Right cardiac atrium (tissue), 5 donors: ENCODE measurements around the gene C1QTNF5. TPM values are rescaled to one million over a fixed set of nuclear protein-coding genes. Genes with fewer than 3 reads are reported as not detected.

Experiments used
- ATAC-seq, 2 donors: fragments of 200-7000 bp; cut with Tn5 transposase; one replicate each; pipeline versions ENCODE4 v1.8.0 to v1.9.1; 2020; ENCODE audit warnings: moderate library complexity in 2 of 2, mild to moderate bottlenecking in 1 of 2
- DNase-seq, 3 donors: peaks; one replicate each; pipeline ENCODE4 v3.0.0-alpha.2; 2020
- H3K27ac ChIP-seq: one replicate; pipeline ENCODE4 v1.5.1; 2013; ENCODE audit warnings: mild to moderate bottlenecking, low read length, control low read depth, moderate library complexity
- H3K27me3 ChIP-seq: one replicate; pipeline ENCODE4 v1.6.1; 2013; ENCODE audit not compliant: control insufficient read depth, insufficient read depth
- H3K4me1 ChIP-seq: one replicate; pipeline ENCODE4 v1.6.1; 2013; ENCODE audit warnings: low read length; ENCODE audit not compliant: control insufficient read depth, insufficient read depth
- H3K4me3 ChIP-seq: one replicate; pipeline ENCODE4 v1.5.1; 2013; ENCODE audit warnings: low read length, control low read depth
- H3K9me3 ChIP-seq: one replicate; pipeline ENCODE4 v1.6.1; 2013; ENCODE audit warnings: low read length; ENCODE audit not compliant: control insufficient read depth
- WGBS: extraction: QIAGEN DNeasy Blood & Tissue Kit; methylation state at CpG from one replicate; pipeline ENCODE4 v1.1.7; 2013; 5-methylcytosine and 5-hydroxymethylcytosine counted together
- intact Hi-C, 4 donors: fragments of 100-400 bp; cut with DNase I; formaldehyde crosslinking; loops; one replicate each; pipeline versions ENCODE4 v1.11.0 to v1.14.0; 2022 to 2023
- polyA plus RNA-seq: library from polyadenylated mRNA; stranded (reverse); fragments of 200-250 nt; gene quantifications from one replicate; pipeline ENCODE4 v1.2.3, GENCODE V29; 2013
- total RNA-seq, 4 donors: library from RNA; stranded (reverse); fragmentation: NEBNext Ultra II Directional; extraction: Animal tissue kit (Norgen Biotek cat#: 25700); gene quantifications; one replicate each; pipeline ENCODE4 v1.2.1, GENCODE V29; 2021
- donor health status: healthy with polysubstance abuse.
- donor health status: DM: no; HTN: yes; CAD: no.
- donor health status: DM: no; HTN: no; CAD: no.
- donor health status: DM: no; HTN: yes; CAD: no; lungs with severe emphysema.
- donor health status: DM: yes; HTN: yes; CAD: no.

The C1QTNF5 gene
- total and polyA plus RNA-seq, 5 donors: 21.4 to 31.0 (median 24.3) TPM

GRCh38 chr11:119334174-119334930 is 6.3 kb downstream of the C1QTNF5 start, which contains the start of gene RNF26:
Gene RNF26 (plus strand): TSS chr11:119334527. CDS start chr11:119335123, 596 bp downstream.
- ATAC-seq: peak; percentile 92 to 94
- Histone ChIP-seq H3K4me3 (peak within 1 kb of the TSS; percentile 73), H3K4me1 (peaks cover 11% of the 10 kb centered on the region), H3K9me3 (no peaks in the 10 kb centered on the region), H3K27ac (peak within 1 kb of the TSS; percentile 55), H3K27me3 (no peaks in the 10 kb centered on the region)
- under 1% methylated on average over 54 of the region's 54 CpGs for WGBS
- intact Hi-C loops: no loop called here
- DNase-seq: peak; percentile 94 to 97 (median 95)

DNA sequence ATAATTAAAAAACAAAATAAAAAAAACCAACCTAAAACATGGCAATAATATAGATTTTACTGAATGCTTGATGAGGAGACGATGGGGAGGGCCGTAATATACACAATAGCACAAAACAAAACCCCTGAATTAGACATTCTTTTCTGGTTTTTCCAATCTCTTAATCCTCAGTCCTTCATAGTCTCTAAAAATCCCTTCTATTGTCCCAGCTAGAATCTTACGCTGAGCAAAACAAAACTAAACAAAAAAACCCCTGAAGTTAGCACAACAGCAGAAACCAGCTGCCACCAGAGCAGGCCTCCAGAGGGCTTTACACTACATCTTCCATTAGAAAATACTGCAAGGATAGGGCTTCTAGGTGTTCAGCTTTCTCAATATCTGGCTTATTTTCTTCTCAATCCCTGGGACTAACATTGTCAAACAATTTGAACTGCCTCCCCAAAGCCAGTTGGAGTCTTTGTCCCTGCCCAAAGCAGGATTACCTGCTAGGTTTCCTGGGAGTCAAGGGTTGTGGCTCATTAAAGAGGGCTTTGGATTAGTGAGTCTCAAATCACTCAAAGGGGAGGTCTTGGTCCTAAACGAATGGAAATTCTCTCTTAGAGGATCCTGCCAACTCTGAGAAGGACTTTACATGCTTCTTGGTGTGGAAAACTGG is 8.4 kb downstream of the C1QTNF5 start:
- Histone ChIP-seq H3K27me3 (no peaks in the 10 kb centered on the region), H3K9me3 (no peaks in the 10 kb centered on the region), H3K27ac (no peak overlapping the region), H3K4me1 (peaks cover 7% of the 10 kb centered on the region), H3K4me3 (no peak overlapping the region)
- WGBS: 78% methylated on average over 4 of the region's 4 CpGs
- no peak for DNase-seq
- intact Hi-C loops: no loop called here
- no peak for ATAC-seq

DNA sequence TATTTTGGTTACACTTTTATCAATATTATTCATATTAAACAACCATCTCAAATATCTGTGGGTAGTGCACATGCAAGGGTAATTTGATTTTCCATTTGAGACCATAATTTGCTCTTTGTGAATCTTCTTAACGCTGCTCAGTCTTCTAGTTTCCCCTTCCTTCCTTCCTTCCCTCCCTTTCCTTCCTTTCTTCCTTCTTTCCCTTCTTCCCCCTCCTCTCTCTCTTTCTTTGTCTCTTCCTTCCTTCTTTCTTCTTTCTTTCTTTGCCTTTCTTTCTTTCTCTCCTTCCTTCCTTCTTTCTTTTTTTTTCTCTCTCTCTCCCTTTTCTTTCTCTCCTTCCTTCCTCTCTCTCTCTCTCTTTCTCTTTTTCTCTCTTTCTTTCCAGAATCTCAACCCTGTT is 10.4 kb downstream of the C1QTNF5 start:
- no peak overlapping the region for H3K4me3 ChIP-seq
- DNase-seq (no peak), ATAC-seq (no peak)
- 46% methylated on average over 1 of the region's 1 CpG for WGBS
- H3K27me3 ChIP-seq: no peaks in the 10 kb centered on the region
- H3K4me1 ChIP-seq: peaks cover 3% of the 10 kb centered on the region
- intact Hi-C loops: no loop called here
- H3K9me3 ChIP-seq: no peaks in the 10 kb centered on the region
- H3K27ac ChIP-seq: no peak overlapping the region

GRCh38 chr11:119329320-119329719 is 11.4 kb downstream of the C1QTNF5 start:
- Histone ChIP-seq H3K4me1 (no peaks in the 10 kb centered on the region), H3K4me3 (no peak overlapping the region), H3K27me3 (no peaks in the 10 kb centered on the region), H3K27ac (no peak overlapping the region), H3K9me3 (no peaks in the 10 kb centered on the region)
- WGBS: 53% methylated on average over 2 of the region's 2 CpGs
- ATAC-seq: no peak
- intact Hi-C loops: loop anchor here in 1 of 4 donors (10.0 kb wide), 1 partner anchor 125 kb away; the partner anchor contains the start of gene CBL
- no peak for DNase-seq

DNA sequence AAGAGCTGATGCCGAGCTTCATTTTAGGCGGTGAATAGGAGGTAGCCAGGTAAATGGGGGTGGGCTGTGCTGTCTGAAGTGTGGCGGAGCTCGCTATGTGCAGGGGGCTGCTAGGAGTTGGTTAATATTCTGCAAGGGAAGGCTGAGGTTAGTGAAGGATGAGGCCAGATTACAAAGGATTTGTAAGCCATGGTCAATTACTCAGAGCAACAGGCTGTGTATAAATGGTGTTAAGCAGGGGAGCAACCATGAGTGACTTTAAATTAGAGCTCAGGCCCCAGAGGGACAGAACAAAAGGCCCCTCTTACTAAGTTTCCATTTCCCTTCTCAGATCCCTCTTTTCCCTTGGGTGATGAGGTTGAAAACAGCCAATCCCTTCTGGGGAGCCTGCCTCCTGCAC is 16.5 kb downstream of the C1QTNF5 start:
- intact Hi-C loops: loop anchor here in 1 of 4 donors (10.0 kb wide), 1 partner anchor 119 kb away; the partner anchor contains the start of gene CBL
- H3K27ac ChIP-seq: no peak overlapping the region
- 67% methylated on average over 4 of the region's 4 CpGs for WGBS
- peak in 1 of 3 donors; percentile 10 for DNase-seq
- peaks cover 6% of the 10 kb centered on the region for H3K4me1 ChIP-seq
- H3K27me3 ChIP-seq: no peaks in the 10 kb centered on the region
- no peaks in the 10 kb centered on the region for H3K9me3 ChIP-seq
- no peak for ATAC-seq
- no peak overlapping the region for H3K4me3 ChIP-seq

DNA sequence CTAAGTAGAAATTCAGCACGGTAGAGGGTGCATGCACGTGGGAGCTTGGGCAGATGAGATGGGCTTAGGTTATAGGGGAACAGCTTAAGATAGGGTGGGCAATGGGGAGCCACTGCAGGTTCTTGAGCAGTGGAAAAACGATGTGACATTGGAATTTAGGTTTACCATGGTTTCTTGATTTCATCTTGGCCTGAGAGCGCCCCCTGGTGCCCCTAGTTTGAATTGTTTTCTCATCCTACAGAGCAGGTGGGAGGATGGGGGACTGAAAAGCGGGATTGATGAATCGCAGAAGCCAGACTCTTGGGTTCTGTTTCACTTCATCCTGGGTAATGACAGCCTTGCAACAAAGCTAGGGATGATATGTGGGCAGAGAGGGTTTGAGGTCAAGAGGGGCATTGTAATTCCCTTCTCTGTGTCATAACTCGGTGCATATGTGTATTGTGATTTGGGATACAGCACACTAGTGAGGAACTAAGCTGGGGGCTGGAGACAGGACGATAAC is 17.1 kb downstream of the C1QTNF5 start:
- DNase-seq (peak; percentile 72 to 87 (median 76)), ATAC-seq (no peak)
- Histone ChIP-seq H3K4me1 (peaks cover 10% of the 10 kb centered on the region), H3K27ac (no peak overlapping the region), H3K4me3 (no peak overlapping the region), H3K27me3 (no peaks in the 10 kb centered on the region), H3K9me3 (no peaks in the 10 kb centered on the region)
- intact Hi-C loops: loop anchor here in 1 of 4 donors (10.0 kb wide), 1 partner anchor 119 kb away; the partner anchor contains the start of gene CBL
- 12% methylated on average over 8 of the region's 8 CpGs for WGBS

GRCh38 chr11:119322921-119323531 is 17.7 kb downstream of the C1QTNF5 start:
- H3K4me3 ChIP-seq: no peak overlapping the region
- WGBS: 80% methylated on average over 20 of the region's 20 CpGs
- intact Hi-C loops: loop anchor here in 1 of 4 donors (10.0 kb wide), 1 partner anchor 118 kb away; the partner anchor contains the start of gene CBL
- peak in 1 of 3 donors; percentile 48 for DNase-seq
- no peak for ATAC-seq
- H3K9me3 ChIP-seq: no peaks in the 10 kb centered on the region
- no peak overlapping the region for H3K27ac ChIP-seq
- H3K27me3 ChIP-seq: no peaks in the 10 kb centered on the region
- peaks cover 12% of the 10 kb centered on the region for H3K4me1 ChIP-seq

DNA sequence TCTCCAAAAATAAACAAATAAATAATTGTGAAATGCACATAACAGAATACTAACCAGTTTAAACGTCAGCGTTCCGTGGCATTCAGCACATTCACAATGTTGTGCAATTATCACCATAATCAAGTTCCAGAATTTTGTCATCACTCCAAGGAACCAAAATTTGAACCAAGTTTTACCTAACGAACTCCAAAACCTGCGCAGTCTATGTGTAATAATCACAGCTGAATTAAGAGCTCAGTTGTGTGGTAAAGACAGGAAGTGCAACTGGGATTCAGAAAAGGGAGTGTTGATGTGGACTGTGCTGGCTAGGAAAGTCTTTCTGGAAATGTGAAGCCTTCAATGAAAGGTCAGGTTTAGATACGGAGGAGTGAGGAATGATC is 18.3 kb downstream of the C1QTNF5 start:
- DNase-seq: no peak
- WGBS: 41% methylated on average over 6 of the region's 6 CpGs
- Histone ChIP-seq H3K27me3 (no peaks in the 10 kb centered on the region), H3K4me1 (peaks cover 13% of the 10 kb centered on the region), H3K9me3 (no peaks in the 10 kb centered on the region), H3K27ac (peak overlapping the region; percentile 26), H3K4me3 (no peak overlapping the region)
- intact Hi-C loops: loop anchor here in 1 of 4 donors (10.0 kb wide), 1 partner anchor 118 kb away; the partner anchor contains the start of gene CBL
- ATAC-seq: no peak

GRCh38 chr11:119320776-119321524 is 19.7 kb downstream of the C1QTNF5 start:
- peak; percentile 74 to 91 (median 89) for DNase-seq
- 5% methylated on average over 60 of the region's 60 CpGs for WGBS
- Histone ChIP-seq H3K9me3 (no peaks in the 10 kb centered on the region), H3K4me3 (peak overlapping the region; percentile 50), H3K27ac (peak overlapping the region; percentile 98), H3K27me3 (no peaks in the 10 kb centered on the region), H3K4me1 (peaks cover 13% of the 10 kb centered on the region)
- intact Hi-C loops: loop anchor here in 1 of 4 donors (10.0 kb wide), 1 partner anchor 116 kb away; the partner anchor contains the start of gene CBL
- peak; percentile 58 to 65 for ATAC-seq

- H3K4me3 ChIP-seq: peak overlapping the region; percentile 50
- DNase-seq: peak; percentile 64 to 83 (median 81)
- H3K4me1 ChIP-seq: peaks cover 13% of the 10 kb centered on the region
- H3K9me3 ChIP-seq: no peaks in the 10 kb centered on the region
- ATAC-seq: peak in 1 of 2 donors; percentile 2
- peak overlapping the region; percentile 98 for H3K27ac ChIP-seq
- no peaks in the 10 kb centered on the region for H3K27me3 ChIP-seq
- intact Hi-C loops: loop anchor here in 1 of 4 donors (10.0 kb wide), 1 partner anchor 116 kb away; the partner anchor contains the start of gene CBL
- 33% methylated on average over 17 of the region's 17 CpGs for WGBS
These were observed 20.4 kb downstream of the C1QTNF5 start for GRCh38 chr11:119320240-119320775.
